GM21717 (cell line): ENCODE results near the gene MBTPS2.

Source experiments
- ATAC-seq: cut with Tn5 transposase; IDR thresholded peaks from one replicate; pipeline ENCODE4 v1.9.1; 2021; ENCODE audit warnings: mild to moderate bottlenecking, moderate library complexity; ENCODE audit not compliant: unreplicated experiment

The MBTPS2 gene

GRCh38 chrX:21932292-21933002 is 93.0 kb downstream of the MBTPS2 start:
- ATAC-seq, result no peak

GRCh38 chrX:21933077-21933476 is 93.7 kb downstream of the MBTPS2 start:
- no peak for ATAC-seq

- ATAC-seq, result no peak
Measured at GRCh38 chrX:21934414-21934813, 95.0 kb downstream of the MBTPS2 start.
